CD1c-positive myeloid dendritic cell (primary cell): ENCODE results near the gene SEZ6.

ENCODE experiments used
- DNase-seq: peaks from one replicate; pipeline ENCODE4 v3.0.0-alpha.2; 2016; ENCODE audit errors: extremely low spot score

SEZ6 gene

GRCh38 chr17:29005936-29006511 is at the start of gene SEZ6:
Gene SEZ6, minus strand, starts transcription at chr17:29006033. Its CDS starts 164 bp downstream, at chr17:29005869.
- peak; percentile 79 for DNase-seq

- no peak for DNase-seq
Observed at GRCh38 chr17:29054835-29055234, 49.0 kb upstream of the SEZ6 start.

GRCh38 chr17:29051731-29052130 is 45.9 kb upstream of the SEZ6 start:
- no peak for DNase-seq

GRCh38 chr17:29051194-29051593 is 45.4 kb upstream of the SEZ6 start:
- no peak for DNase-seq

- no peak for DNase-seq
Observed at GRCh38 chr17:29050176-29050575, 44.3 kb upstream of the SEZ6 start.

- DNase-seq: no peak
Observed at GRCh38 chr17:29049541-29050145, 43.8 kb upstream of the SEZ6 start.

GRCh38 chr17:29048440-29049368 is 42.9 kb upstream of the SEZ6 start:
- DNase-seq: no peak

- DNase-seq: no peak
Observed at GRCh38 chr17:29046473-29046839, 40.6 kb upstream of the SEZ6 start.

GRCh38 chr17:29045734-29046472 is 40.1 kb upstream of the SEZ6 start:
- peak; percentile 52 for DNase-seq

GRCh38 chr17:29045026-29045425 is 39.2 kb upstream of the SEZ6 start:
- no peak for DNase-seq

- peak; percentile 54 for DNase-seq
Observed at GRCh38 chr17:29043539-29044145, 37.8 kb upstream of the SEZ6 start.

- peak; percentile 92 for DNase-seq
Observed at GRCh38 chr17:29042679-29043538, 37.1 kb upstream of the SEZ6 start, which contains the start of gene PIPOX. Gene PIPOX, plus strand, starts transcription at chr17:29043141. Its CDS starts 85 bp downstream, at chr17:29043226.

- DNase-seq: no peak
Observed at GRCh38 chr17:29042026-29042678, 36.3 kb upstream of the SEZ6 start.

GRCh38 chr17:29041571-29041970 is 35.7 kb upstream of the SEZ6 start:
- DNase-seq: peak; percentile 52

- DNase-seq: no peak
Observed at GRCh38 chr17:29041091-29041490, 35.3 kb upstream of the SEZ6 start.

- peak; percentile 43 for DNase-seq
Observed at GRCh38 chr17:29039764-29040598, 34.1 kb upstream of the SEZ6 start.

- DNase-seq: no peak
Observed at GRCh38 chr17:29038085-29038795, 32.4 kb upstream of the SEZ6 start.

- no peak for DNase-seq
Observed at GRCh38 chr17:29037739-29038084, 31.9 kb upstream of the SEZ6 start.

- no peak for DNase-seq
Observed at GRCh38 chr17:29036584-29036983, 30.8 kb upstream of the SEZ6 start.
